ENCODE results near the gene PLD3.
A peak's percentile ranks its signal among the peaks of the same experiment; 100 is the strongest.

PLD3 gene

GRCh38 chr19:40423938-40424337, 75.4 kb downstream of the PLD3 start:
- no peak for DNase-seq
- Histone ChIP-seq H3K27ac (ENCODE audit: low read depth, low read length) (no peak overlapping the region), H3K79me1 (ENCODE audit: low read length) (peaks cover 19% of the 10 kb centered on the region), H4K8ac (ENCODE audit: low read depth, low read length) (no peak overlapping the region), H2AK5ac (ENCODE audit: low read length) (no peak overlapping the region), H3K4me3 (ENCODE audit: low read depth, low read length) (no peak overlapping the region), H3K4me2 (ENCODE audit: low read length) (no peak overlapping the region), H2BK12ac (ENCODE audit: low read length) (no peak overlapping the region), H3K27me3 (ENCODE audit: insufficient read depth, low read length) (no peaks in the 10 kb centered on the region), H3K36me3 (ENCODE audit: control insufficient read depth in 1 of 2, insufficient read depth in 2 of 2, low read length in 2 of 2) (peaks cover 10% of the 10 kb centered on the region in 2 experiments), H4K91ac (ENCODE audit: low read depth, low read length) (no peak overlapping the region), H3K9ac (ENCODE audit: low read length) (no peak overlapping the region), H3K79me2 (ENCODE audit: control insufficient read depth, insufficient read depth, low read length, poor library complexity) (peaks cover 15% of the 10 kb centered on the region), H2BK5ac (ENCODE audit: low read depth, low read length, poor library complexity) (no peak overlapping the region), H3K18ac (ENCODE audit: low read length) (no peak overlapping the region), H4K12ac (ENCODE audit: low read depth, low read length) (no peak overlapping the region), H2BK120ac (ENCODE audit: insufficient read depth, low read length, poor library complexity) (no peak overlapping the region), H3K4ac (ENCODE audit: low read depth, low read length) (peak overlapping the region; percentile 59), H3K23ac (ENCODE audit: low read length) (no peak overlapping the region), H3K14ac (ENCODE audit: low read length) (no peak overlapping the region), H2AFZ (ENCODE audit: insufficient read depth, low read length, poor library complexity) (no peak overlapping the region), H3K4me1 (ENCODE audit: control insufficient read depth in 1 of 2, insufficient read depth in 2 of 2, low read length in 2 of 2) (peaks cover 5 to 10% of the 10 kb centered on the region in 2 experiments), H3K9me3 (ENCODE audit: insufficient read depth, low read depth, low read length) (no peaks in the 10 kb centered on the region)
- WGBS (ENCODE audit: extremely low coverage, insufficient coverage, insufficient read length), result no CpG with 5 or more reads among the region's 6 CpGs

- Histone ChIP-seq H2BK5ac (ENCODE audit: low read depth, low read length, poor library complexity) (peak overlapping the region; percentile 98), H3K18ac (ENCODE audit: low read length) (peak overlapping the region; percentile 60), H3K79me1 (ENCODE audit: low read length) (peaks cover 19% of the 10 kb centered on the region), H3K79me2 (ENCODE audit: control insufficient read depth, insufficient read depth, low read length, poor library complexity) (peaks cover 15% of the 10 kb centered on the region), H3K4me1 (ENCODE audit: control insufficient read depth in 1 of 2, insufficient read depth in 2 of 2, low read length in 2 of 2) (peaks cover 5 to 10% of the 10 kb centered on the region in 2 experiments), H2AK5ac (ENCODE audit: low read length) (peak overlapping the region; percentile 40), H2BK12ac (ENCODE audit: low read length) (peak overlapping the region; percentile 19), H3K4me2 (ENCODE audit: low read length) (peak overlapping the region; percentile 94), H3K14ac (ENCODE audit: low read length) (peak overlapping the region; percentile 83), H3K4ac (ENCODE audit: low read depth, low read length) (peak overlapping the region; percentile 59), H3K9ac (ENCODE audit: low read length) (peak overlapping the region; percentile 88), H4K91ac (ENCODE audit: low read depth, low read length) (peak overlapping the region; percentile 80), H3K9me3 (ENCODE audit: insufficient read depth, low read depth, low read length) (no peaks in the 10 kb centered on the region), H3K36me3 (ENCODE audit: control insufficient read depth in 1 of 2, insufficient read depth in 2 of 2, low read length in 2 of 2) (peaks cover 10% of the 10 kb centered on the region in 2 experiments), H3K4me3 (ENCODE audit: low read depth, low read length) (peak overlapping the region; percentile 79), H2BK120ac (ENCODE audit: insufficient read depth, low read length, poor library complexity) (peak overlapping the region; percentile 27), H4K8ac (ENCODE audit: low read depth, low read length) (peak overlapping the region; percentile 82), H3K27ac (ENCODE audit: low read depth, low read length) (peak overlapping the region; percentile 99), H4K12ac (ENCODE audit: low read depth, low read length) (peak overlapping the region; percentile 9), H3K23ac (ENCODE audit: low read length) (no peak overlapping the region), H2AFZ (ENCODE audit: insufficient read depth, low read length, poor library complexity) (peak overlapping the region; percentile 32), H3K27me3 (ENCODE audit: insufficient read depth, low read length) (no peaks in the 10 kb centered on the region)
- WGBS (ENCODE audit: extremely low coverage, insufficient coverage, insufficient read length), result no CpG with 5 or more reads among the region's 28 CpGs
- peak in 1 of 2 donors; percentile 27 for DNase-seq
These were observed 76.3 kb downstream of the PLD3 start for GRCh38 chr19:40424637-40425449.

- no peaks in the 10 kb centered on the region for H3K9me3 ChIP-seq (ENCODE audit: insufficient read depth, low read depth, low read length)
- peaks cover 5 to 10% of the 10 kb centered on the region in 2 experiments for H3K4me1 ChIP-seq (ENCODE audit: control insufficient read depth in 1 of 2, insufficient read depth in 2 of 2, low read length in 2 of 2)
- H3K79me1 ChIP-seq (ENCODE audit: low read length), result peaks cover 18% of the 10 kb centered on the region
- peak within 1 kb of the TSS; percentile 83 for H3K14ac ChIP-seq (ENCODE audit: low read length)
- peak within 1 kb of the TSS; percentile 59 for H3K4ac ChIP-seq (ENCODE audit: low read depth, low read length)
- peak within 1 kb of the TSS; percentile 40 for H2AK5ac ChIP-seq (ENCODE audit: low read length)
- no peaks in the 10 kb centered on the region for H3K27me3 ChIP-seq (ENCODE audit: insufficient read depth, low read length)
- peak within 1 kb of the TSS; percentile 82 for H4K8ac ChIP-seq (ENCODE audit: low read depth, low read length)
- peak within 1 kb of the TSS; percentile 9 for H4K12ac ChIP-seq (ENCODE audit: low read depth, low read length)
- peak within 1 kb of the TSS; percentile 4 for H2BK12ac ChIP-seq (ENCODE audit: low read length)
- peak within 1 kb of the TSS; percentile 88 for H3K9ac ChIP-seq (ENCODE audit: low read length)
- peak within 1 kb of the TSS; percentile 79 for H3K4me3 ChIP-seq (ENCODE audit: low read depth, low read length)
- peak within 1 kb of the TSS; percentile 32 for H2AFZ ChIP-seq (ENCODE audit: insufficient read depth, low read length, poor library complexity)
- WGBS (ENCODE audit: extremely low coverage, insufficient coverage, insufficient read length), result no CpG with 5 or more reads among the region's 75 CpGs
- H3K27ac ChIP-seq (ENCODE audit: low read depth, low read length), result peak within 1 kb of the TSS; percentile 99
- DNase-seq, result peak; percentile 99 to 100
- H3K36me3 ChIP-seq (ENCODE audit: control insufficient read depth in 1 of 2, insufficient read depth in 2 of 2, low read length in 2 of 2), result peaks cover 10% of the 10 kb centered on the region in 2 experiments
- H2BK5ac ChIP-seq (ENCODE audit: low read depth, low read length, poor library complexity), result peak within 1 kb of the TSS; percentile 98
- H3K79me2 ChIP-seq (ENCODE audit: control insufficient read depth, insufficient read depth, low read length, poor library complexity), result peaks cover 15% of the 10 kb centered on the region
- peak within 1 kb of the TSS; percentile 72 for H3K18ac ChIP-seq (ENCODE audit: low read length)
- H2BK120ac ChIP-seq (ENCODE audit: insufficient read depth, low read length, poor library complexity), result peak within 1 kb of the TSS; percentile 27
- peak within 1 kb of the TSS; percentile 80 for H4K91ac ChIP-seq (ENCODE audit: low read depth, low read length)
- no peak within 1 kb of the TSS for H3K23ac ChIP-seq (ENCODE audit: low read length)
- H3K4me2 ChIP-seq (ENCODE audit: low read length), result peak within 1 kb of the TSS; percentile 97
These were observed 77.2 kb downstream of the PLD3 start, which contains the start of gene SERTAD1 for GRCh38 chr19:40425450-40426287. Gene SERTAD1 (minus strand): TSS chr19:40425992. CDS start chr19:40423546, 2,446 bp downstream.

All from trophoblast cell (in vitro differentiated cells and primary cell).